HCT116 (cell line): Measurements from ENCODE around the gene SFRP2. TPM values are rescaled to one million over a fixed set of nuclear protein-coding genes. Genes with fewer than 3 reads are reported as not detected.

Experiments
- ATAC-seq: fragments of 200-7000 bp; cut with Tn5 transposase; 2 replicates; pipeline ENCODE4 v1.9.1; 2020; ENCODE audit warnings: mild to moderate bottlenecking, moderate library complexity
- BruUV-seq: library from RNA; stranded (reverse); fragments of 400-500 nt; replicated peaks from 2 replicates; lab custom pipeline; 2021; lab: Mats Ljungman, UMichigan
- CTCF ChIA-PET: fragments of 300-600 bp; sonication (Branson Sonifier 250); formaldehyde crosslinking; loops from one replicate; lab custom pipeline; 2021; ENCODE audit warnings: antibody characterized with exemption; lab: Charles Lee
- POLR2A ChIA-PET: fragments of 300-600, 350-600 bp; sonication (Branson Sonifier 250); formaldehyde crosslinking; loops from one replicate; lab custom pipeline; 2021; ENCODE audit warnings: antibody characterized with exemption; lab: Charles Lee
- RAD21 ChIA-PET, 2 experiments: fragments of 300-600 bp; sonication (Branson Sonifier 250); formaldehyde crosslinking; loops; one replicate each; lab custom pipeline; 2023; ENCODE audit warnings: low total read pairs in 2 of 2; ENCODE audit not compliant: uncharacterized antibody in 2 of 2, unreplicated experiment in 2 of 2, low non-redundant PET in 1 of 2; lab: Charles Lee
- DNase-seq: peaks from one replicate; pipeline ENCODE4 v3.0.0-alpha.2; 2010; ENCODE audit warnings: low read depth, low spot score
- H2AFZ ChIP-seq: fragments of 200-600 bp; shearing (Covaris generic), sonication (generic); 2 replicates; pipeline ENCODE4 v1.6.1; 2017; ENCODE audit warnings: low read depth, mixed run types, mixed read lengths, antibody characterized with exemption, low read length; ENCODE audit not compliant: poor library complexity, severe bottlenecking
- H3K27ac ChIP-seq: 2 replicates; pipeline ENCODE4 v1.5.1; 2012; ENCODE audit warnings: low read depth, low read length
- H3K27me3 ChIP-seq: fragments of 200-600 bp; sonication (generic); 2 replicates; pipeline ENCODE4 v1.6.1; 2016; ENCODE audit warnings: mixed run types, low read length, mixed read lengths; ENCODE audit not compliant: insufficient read depth
- H3K36me3 ChIP-seq, 2 experiments: fragments of 200-500 bp in 1 of 2; fragments of 200-600 bp in 1 of 2; sonication (Bioruptor generic) in 1 of 2; sonication (generic) in 1 of 2; 2 replicates each; pipeline versions ENCODE4 v1.5.1 to v1.6.1; 2014 to 2016; ENCODE audit warnings: low read length in 2 of 2, inconsistent platforms in 1 of 2, mixed read lengths in 1 of 2, mixed run types in 1 of 2; ENCODE audit not compliant: insufficient read depth in 2 of 2, control insufficient read depth in 1 of 2
- H3K4me1 ChIP-seq, 2 experiments: fragments of 200-600 bp in 1 of 2; sonication (generic) in 1 of 2; 2 replicates each; pipeline versions ENCODE4 v1.5.1 to v1.6.1; 2012 to 2017; ENCODE audit warnings: low read length in 2 of 2, inconsistent platforms in 1 of 2, mild to moderate bottlenecking in 1 of 2, mixed read lengths in 1 of 2, mixed run types in 1 of 2, moderate library complexity in 1 of 2; ENCODE audit not compliant: insufficient read depth in 2 of 2, control insufficient read depth in 1 of 2
- H3K4me2 ChIP-seq: fragments of 200-600 bp; sonication (generic); 2 replicates; pipeline ENCODE4 v1.6.1; 2017; ENCODE audit warnings: mixed run types, low read length, mixed read lengths
- H3K4me3 ChIP-seq, 2 experiments: fragments of 200-600 bp in 1 of 2; sonication (generic) in 1 of 2; replicated peaks in 1 of 2; 2 replicates each; pipeline ENCODE4 v1.5.1; 2011 to 2016; ENCODE audit warnings: low read length in 2 of 2, control low read depth in 1 of 2, low read depth in 1 of 2, mild to moderate bottlenecking in 1 of 2, mixed read lengths in 1 of 2, mixed run types in 1 of 2
- H3K79me2 ChIP-seq: fragments of 200-600 bp; sonication (generic); 2 replicates; pipeline ENCODE4 v1.6.1; 2017; ENCODE audit warnings: mild to moderate bottlenecking, mixed run types, low read length, moderate library complexity, mixed read lengths; ENCODE audit not compliant: insufficient read depth
- H3K9ac ChIP-seq: fragments of 200-600 bp; sonication (generic); 2 replicates; pipeline ENCODE4 v1.6.1; 2016; ENCODE audit warnings: low read length, mixed read lengths
- H3K9me2 ChIP-seq: fragments of 200-600 bp; sonication (generic), shearing (Covaris generic); 2 replicates; pipeline ENCODE4 v1.6.1; 2017; ENCODE audit warnings: mixed run types, mild to moderate bottlenecking, moderate library complexity; ENCODE audit not compliant: insufficient read depth
- H3K9me3 ChIP-seq, 2 experiments: fragments of 200-500 bp in 1 of 2; fragments of 200-600 bp in 1 of 2; sonication (Bioruptor generic) in 1 of 2; sonication (generic) in 1 of 2; 2 replicates each; pipeline ENCODE4 v1.6.1; 2014 to 2017; ENCODE audit warnings: low read length in 2 of 2, mixed read lengths in 2 of 2, inconsistent platforms in 1 of 2, low read depth in 1 of 2, mild to moderate bottlenecking in 1 of 2, mixed run types in 1 of 2, moderate library complexity in 1 of 2; ENCODE audit not compliant: control insufficient read depth in 1 of 2, insufficient read depth in 1 of 2
- H4K20me1 ChIP-seq: fragments of 200-600 bp; sonication (generic), shearing (Covaris generic); 2 replicates; pipeline ENCODE4 v1.6.1; 2017; ENCODE audit warnings: mixed run types, mild to moderate bottlenecking, moderate library complexity; ENCODE audit not compliant: insufficient read depth
- ATF3 ChIP-seq: IDR thresholded peaks from 2 replicates; pipeline ENCODE4 v1.6.1; 2012
- CBX3 ChIP-seq: IDR thresholded peaks from 2 replicates; pipeline ENCODE4 v1.6.1; 2012; ENCODE audit warnings: low read depth
- CEBPB ChIP-seq: IDR thresholded peaks from 2 replicates; pipeline ENCODE4 v1.6.1; 2012; ENCODE audit warnings: low read depth
- CTCF ChIP-seq, 3 experiments: fragments of 200-600 bp in 1 of 3; sonication (generic) in 1 of 3; IDR thresholded peaks in 2 of 3; conservative IDR thresholded peaks in 1 of 3; 2 replicates each; pipeline ENCODE4 v1.5.1; 2012 to 2017; ENCODE audit warnings: low read depth in 2 of 3, low read length in 2 of 3, antibody characterized with exemption in 1 of 3, borderline replicate concordance in 1 of 3, control low read depth in 1 of 3, mild to moderate bottlenecking in 1 of 3, mixed read lengths in 1 of 3, mixed run types in 1 of 3, moderate library complexity in 1 of 3; ENCODE audit not compliant: insufficient read depth in 1 of 3
- EGR1 ChIP-seq: IDR thresholded peaks from 2 replicates; pipeline ENCODE4 v1.6.1; 2012; ENCODE audit warnings: low read depth
- ELF1 ChIP-seq: IDR thresholded peaks from 2 replicates; pipeline ENCODE4 v1.6.1; 2012; ENCODE audit warnings: low read depth, borderline replicate concordance
- EZH2 ChIP-seq: fragments of 200-600 bp; sonication (generic); IDR thresholded peaks from 2 replicates; pipeline ENCODE4 v1.6.1; 2017; ENCODE audit warnings: antibody characterized with exemption, mixed run types
- MAX ChIP-seq: IDR thresholded peaks from 2 replicates; pipeline ENCODE4 v1.6.1; 2012
- POLR2AphosphoS5 ChIP-seq: IDR thresholded peaks from 2 replicates; pipeline ENCODE4 v1.6.1; 2011; ENCODE audit warnings: mild to moderate bottlenecking, low read depth, low read length, moderate library complexity
- RAD21 ChIP-seq: IDR thresholded peaks from 2 replicates; pipeline ENCODE4 v1.6.1; 2012; ENCODE audit warnings: low read depth, mild to moderate bottlenecking
- SIN3A ChIP-seq: IDR thresholded peaks from 2 replicates; pipeline ENCODE4 v1.6.1; 2012; ENCODE audit warnings: low read depth
- SP1 ChIP-seq: IDR thresholded peaks from 2 replicates; pipeline ENCODE4 v1.6.1; 2012; ENCODE audit warnings: low read depth
- SRF ChIP-seq: IDR thresholded peaks from 2 replicates; pipeline ENCODE4 v1.6.1; 2012; ENCODE audit warnings: low read depth
- TCF7L2 ChIP-seq: IDR thresholded peaks from 2 replicates; pipeline ENCODE4 v1.7.0; 2011; ENCODE audit warnings: borderline replicate concordance, inconsistent platforms; ENCODE audit not compliant: insufficient read depth, insufficient read length; ENCODE audit errors: extremely low read depth
- YY1 ChIP-seq: IDR thresholded peaks from 2 replicates; pipeline ENCODE4 v1.6.1; 2011; ENCODE audit warnings: low read length, low read depth, moderate library complexity, mild to moderate bottlenecking; ENCODE audit not compliant: insufficient replicate concordance; ENCODE audit errors: extremely low read depth
- ZBTB33 ChIP-seq: IDR thresholded peaks from 2 replicates; pipeline ENCODE4 v1.6.1; 2011; ENCODE audit warnings: mild to moderate bottlenecking, low read length, moderate library complexity; ENCODE audit not compliant: insufficient replicate concordance; ENCODE audit errors: extremely low read depth
- ZNF274 ChIP-seq: fragments of 200-500 bp; sonication (Bioruptor generic); IDR thresholded peaks from 2 replicates; pipeline ENCODE4 v1.6.1; 2014; ENCODE audit warnings: mild to moderate bottlenecking, low read depth, low read length, inconsistent platforms
- intact Hi-C: fragments of 100-400 bp; cut with micrococcal nuclease; formaldehyde crosslinking; loops from 2 replicates; pipeline ENCODE4 v1.10.0; 2022
- total RNA-seq: library from RNA; stranded (reverse); gene quantifications from one replicate; pipeline ENCODE4 v1.2.1, GENCODE V29; 2021; ENCODE audit not compliant: unreplicated experiment

The SFRP2 gene
- total RNA-seq, 1 experiment from 2014 or later: 0.22 TPM

GRCh38 chr4:153822316-153822715 lies 33.4 kb upstream of the SFRP2 start (continued):
- no peak for TF ChIP-seq CTCF (IDR thresholded peaks at IDR 0.05 in 2 of 3, conservative IDR thresholded peaks at IDR 0.05 in 1 of 3; ENCODE audit: borderline replicate concordance in 1 of 3, insufficient read depth in 1 of 3, low read depth in 2 of 3, low read length in 2 of 3)
- no peak for TF ChIP-seq ZNF274
- no peak for TF ChIP-seq CEBPB
- no peak for TF ChIP-seq TCF7L2
- TF ChIP-seq CBX3: no peak
- no peak for TF ChIP-seq RAD21
- no peak for TF ChIP-seq ZBTB33

GRCh38 chr4:153817466-153817865 lies 28.6 kb upstream of the SFRP2 start:
- Histone ChIP-seq H3K79me2 (no peaks in the 10 kb centered on the region), H3K4me1 (no peaks in the 10 kb centered on the region), H3K27ac (no peak overlapping the region), H3K9ac (no peak overlapping the region), H3K4me3 (no peak overlapping the region), H3K4me2 (no peak overlapping the region), H4K20me1 (no peaks in the 10 kb centered on the region), H2AFZ (no peak overlapping the region), H3K36me3 (no peaks in the 10 kb centered on the region), H3K9me2 (no peaks in the 10 kb centered on the region), H3K27me3 (no peaks in the 10 kb centered on the region), H3K9me3 (no peaks in the 10 kb centered on the region)
- ChIA-PET CTCF (no interaction called here), POLR2A (no interaction called here), RAD21 (no interaction called here)
- ATAC-seq (no peak), DNase-seq (no peak)
- BruUV-seq: no TSS peak
- intact Hi-C loops: no loop called here
- TF ChIP-seq RAD21: no peak
- no peak for TF ChIP-seq SRF
- TF ChIP-seq SIN3A: no peak
- TF ChIP-seq YY1: no peak
- no peak for TF ChIP-seq ZBTB33
- TF ChIP-seq POLR2AphosphoS5: no peak
- TF ChIP-seq MAX: no peak
- no peak for TF ChIP-seq ATF3
- no peak for TF ChIP-seq EZH2
- no peak for TF ChIP-seq EGR1
- TF ChIP-seq SP1: no peak
- no peak for TF ChIP-seq ELF1
- no peak for TF ChIP-seq CBX3
